Right lobe of liver (tissue), 4 donors: Measurements from ENCODE around the gene NFATC3.

ENCODE experiments used
- CTCF ChIP-seq, 4 donors: fragments of 200-600 bp in 3 of 4; fragments of 450-650 bp in 1 of 4; IDR thresholded peaks; one replicate each; pipeline versions ENCODE4 v1.5.1 to v1.8.0; 2016 to 2022; ENCODE audit warnings: antibody characterized with exemption in 4 of 4, mild to moderate bottlenecking in 2 of 4
- POLR2A ChIP-seq: fragments of 450-650 bp; IDR thresholded peaks from one replicate; pipeline ENCODE4 v1.6.1; 2017; ENCODE audit warnings: antibody characterized with exemption, mild to moderate bottlenecking
- donor health status: DM: no; HTN: no; CAD: no.
- donor health status: DM: no; HTN: no; CAD: no.
- donor health status: DM: no; HTN: yes; CAD: no.

DNA sequence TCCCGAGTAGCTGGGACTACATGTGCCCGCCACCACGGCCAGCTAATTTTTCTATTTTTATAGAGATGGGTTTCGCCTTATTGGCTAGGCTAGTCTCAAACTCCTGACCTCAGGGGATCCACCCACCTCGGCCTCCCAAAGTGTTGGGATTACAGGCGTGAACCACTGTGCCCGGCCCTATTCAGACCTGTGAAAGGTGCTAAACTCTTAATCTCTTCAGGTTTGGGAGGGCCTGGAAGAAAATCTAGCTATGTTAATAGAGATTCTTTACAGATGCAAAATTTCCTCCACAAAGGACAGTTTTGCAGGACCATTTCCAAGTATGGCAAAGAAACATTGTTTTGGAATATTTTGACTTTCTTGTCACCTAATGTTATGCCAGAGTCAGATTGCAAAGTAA, 156.9 kb downstream of the NFATC3 start:
- no peak for TF ChIP-seq CTCF (IDR thresholded peaks at IDR 0.05)
- TF ChIP-seq POLR2A, result no peak
